Cardiac fibroblast (primary cell): ENCODE measurements around the gene RTN1.

ENCODE experiments used
- DNase-seq, 2 donors: peaks; one replicate each; pipeline versions ENCODE4 v3.0.0 to v3.0.0-alpha.2; 2010; ENCODE audit warnings: low read depth in 2 of 2
- H3K4me3 ChIP-seq, 2 donors: replicated peaks in 1 of 2; 1 replicate in 1 of 2; 2 replicates in 1 of 2; pipeline ENCODE4 v1.5.1; 2011; ENCODE audit warnings: low read depth in 2 of 2, low read length in 2 of 2, mild to moderate bottlenecking in 2 of 2, moderate library complexity in 1 of 2
- CTCF ChIP-seq: IDR thresholded peaks from one replicate; pipeline ENCODE4 v1.5.1; 2011; ENCODE audit warnings: low read depth, mild to moderate bottlenecking, low read length, inconsistent platforms

The RTN1 gene

DNA sequence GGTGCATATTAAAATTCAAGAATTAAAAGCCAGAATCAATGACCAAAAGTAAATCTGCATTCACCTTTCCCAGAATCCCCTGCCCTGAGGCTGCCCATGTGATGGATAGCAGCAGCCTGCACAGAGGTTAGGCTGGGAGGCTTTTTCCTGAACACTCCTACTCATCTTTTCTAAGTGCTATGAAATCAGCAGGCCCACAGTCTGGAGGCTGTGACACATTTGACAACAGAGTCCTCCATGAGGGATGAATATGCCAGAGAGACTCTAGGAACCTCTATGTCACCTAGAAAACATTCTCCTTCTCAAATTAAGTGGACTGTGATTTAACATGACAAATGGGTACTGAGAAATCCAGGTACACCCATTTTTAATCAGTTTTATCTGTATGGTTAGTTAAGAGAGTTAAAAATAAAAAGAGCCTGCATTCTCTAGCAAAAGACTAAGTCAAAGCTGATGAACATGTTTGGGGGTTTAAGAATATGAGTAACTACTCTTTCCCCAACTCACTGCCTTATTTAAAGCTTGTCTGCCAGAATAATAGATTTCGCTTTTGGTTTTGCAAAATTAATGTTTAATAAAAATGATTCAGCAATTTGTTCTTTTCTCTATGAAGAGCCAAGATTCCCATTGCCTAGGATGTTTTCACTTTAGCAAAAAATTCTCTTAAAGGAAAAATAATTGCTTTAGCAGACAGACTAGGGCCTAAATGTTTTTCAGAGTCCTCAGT lies 115.0 kb downstream of the RTN1 start:
- no peak overlapping the region for H3K4me3 ChIP-seq
- TF ChIP-seq CTCF = no peak
- DNase-seq = no peak

- no peak for TF ChIP-seq CTCF
- peak in 1 of 2 donors; percentile 31 for DNase-seq
- no peak overlapping the region for H3K4me3 ChIP-seq
Measured at GRCh38 chr14:59754256-59754655, 116.3 kb downstream of the RTN1 start.

GRCh38 chr14:59753512-59753911 lies 117.1 kb downstream of the RTN1 start:
- no peak for TF ChIP-seq CTCF
- no peak for DNase-seq
- H3K4me3 ChIP-seq = no peak overlapping the region

DNA sequence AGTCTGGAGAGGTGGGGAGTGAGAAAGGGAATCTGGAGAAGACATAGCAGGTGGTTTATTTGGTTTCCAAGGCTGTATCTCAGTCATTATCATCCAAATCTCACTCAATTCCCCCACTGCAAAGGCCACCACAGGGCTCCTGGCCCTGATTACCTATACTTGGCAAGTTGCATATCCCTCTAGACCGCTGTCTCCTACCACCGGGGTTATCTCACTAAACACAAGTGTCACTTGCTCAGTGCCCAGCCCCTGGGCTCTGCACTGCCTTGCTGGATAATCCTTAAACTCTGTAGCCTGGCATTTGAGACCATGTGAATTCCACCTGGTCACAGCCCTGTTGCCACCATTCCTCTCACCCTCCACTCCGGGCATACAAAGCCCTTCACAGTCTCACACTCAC lies 119.0 kb downstream of the RTN1 start:
- TF ChIP-seq CTCF = no peak

DNA sequence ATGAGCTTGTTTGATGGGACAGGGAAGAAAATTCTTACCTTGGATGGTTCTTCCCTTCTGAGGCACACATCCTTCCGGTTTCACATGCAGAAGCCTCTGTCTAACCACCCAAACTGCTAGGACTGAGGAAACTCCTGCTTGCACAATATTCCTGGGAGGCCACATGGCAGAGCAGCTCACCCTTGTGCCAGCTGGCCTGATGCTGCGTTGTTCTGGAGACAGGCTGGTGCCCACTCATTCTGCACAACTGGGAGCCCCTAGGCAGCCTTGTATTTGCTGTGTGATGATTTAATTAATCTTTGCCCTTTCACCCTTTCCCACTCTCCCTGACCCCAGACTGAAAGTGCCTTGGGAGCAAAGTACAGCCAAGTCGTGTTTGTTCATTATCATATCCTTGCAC lies 130.8 kb downstream of the RTN1 start:
- TF ChIP-seq CTCF = no peak
- H3K4me3 ChIP-seq = no peak overlapping the region
- peak in 1 of 2 donors; percentile 6 for DNase-seq

More for the DNA sequence above, 119.0 kb downstream of the RTN1 start:
- no peak for DNase-seq
- H3K4me3 ChIP-seq = no peak overlapping the region

GRCh38 chr14:59728304-59728703 lies 142.3 kb downstream of the RTN1 start:
- no peak for DNase-seq
- TF ChIP-seq CTCF = no peak
- H3K4me3 ChIP-seq = no peak overlapping the region
